GM23338 (cell line): ENCODE results near the gene BTBD16. TPM values are rescaled to one million over a fixed set of nuclear protein-coding genes. Genes with fewer than 3 reads are reported as not detected.

ENCODE experiments used
- ATAC-seq: fragments of 200-7000 bp; cut with Tn5 transposase; 3 replicates; pipeline ENCODE4 v1.9.1; 2020
- DNase-seq: peaks from one replicate; pipeline ENCODE4 v3.0.0-alpha.2; 2015; ENCODE audit warnings: low spot score
- H2AFZ ChIP-seq: fragments of 200-600 bp; sonication (generic); 2 replicates; pipeline ENCODE4 v1.8.0; 2016; ENCODE audit warnings: antibody characterized with exemption, mild to moderate bottlenecking, moderate library complexity
- H3F3A ChIP-seq: fragments of 200-600 bp; sonication (generic); replicated peaks from 2 replicates; pipeline ENCODE4 v1.8.0; 2017; ENCODE audit warnings: antibody characterized with exemption, mixed run types, low read depth
- H3K27ac ChIP-seq: fragments of 200-600 bp; sonication (generic); 2 replicates; pipeline ENCODE4 v1.6.1; 2016; ENCODE audit warnings: low read depth
- H3K27me3 ChIP-seq: fragments of 200-600 bp; sonication (generic); 2 replicates; pipeline ENCODE4 v1.8.0; 2016; ENCODE audit warnings: mild to moderate bottlenecking, mixed run types, moderate library complexity; ENCODE audit not compliant: insufficient read depth
- H3K36me3 ChIP-seq: fragments of 200-600 bp; sonication (generic); 2 replicates; pipeline ENCODE4 v1.8.0; 2016; ENCODE audit warnings: mild to moderate bottlenecking; ENCODE audit not compliant: insufficient read depth
- H3K4me1 ChIP-seq: fragments of 200-600 bp; sonication (generic); 2 replicates; pipeline ENCODE4 v1.8.0; 2016; ENCODE audit warnings: mild to moderate bottlenecking, moderate library complexity; ENCODE audit not compliant: insufficient read depth
- H3K4me2 ChIP-seq: fragments of 200-600 bp; sonication (generic); 2 replicates; pipeline ENCODE4 v1.7.1; 2017; ENCODE audit warnings: mixed run types
- H3K4me3 ChIP-seq: fragments of 200-600 bp; sonication (generic); 2 replicates; pipeline ENCODE4 v1.6.1; 2016; ENCODE audit warnings: mixed run types
- H3K79me2 ChIP-seq: fragments of 200-600 bp; sonication (generic); replicated peaks from 2 replicates; pipeline ENCODE4 v1.8.0; 2017; ENCODE audit warnings: mild to moderate bottlenecking; ENCODE audit not compliant: insufficient read depth
- H3K9me2 ChIP-seq: fragments of 200-600 bp; sonication (generic); 2 replicates; pipeline ENCODE4 v1.8.0; 2017; ENCODE audit not compliant: insufficient read depth
- H4K20me1 ChIP-seq: fragments of 200-600 bp; sonication (generic); replicated peaks from 2 replicates; pipeline ENCODE4 v1.8.0; 2017; ENCODE audit warnings: mild to moderate bottlenecking; ENCODE audit not compliant: insufficient read depth
- H3K27ac Mint-ChIP-seq: 2 replicates; pipeline ENCODE4 v1.8.0; 2020; ENCODE audit warnings: inconsistent platforms, mild to moderate bottlenecking, moderate library complexity, mixed read lengths
- H3K27me3 Mint-ChIP-seq: 3 replicates; pipeline ENCODE4 v1.8.0; 2022; ENCODE audit warnings: low read depth, mild to moderate bottlenecking, moderate library complexity, mixed read lengths, inconsistent platforms; ENCODE audit not compliant: insufficient read depth, poor library complexity
- H3K36me3 Mint-ChIP-seq: 3 replicates; pipeline ENCODE4 v1.8.0; 2021; ENCODE audit warnings: low read depth, mild to moderate bottlenecking, inconsistent platforms, moderate library complexity, mixed read lengths
- H3K4me1 Mint-ChIP-seq: 3 replicates; pipeline ENCODE4 v1.8.0; 2020; ENCODE audit warnings: mild to moderate bottlenecking, inconsistent platforms, mixed read lengths
- H3K4me3 Mint-ChIP-seq: 3 replicates; pipeline ENCODE4 v1.8.0; 2021; ENCODE audit warnings: moderate library complexity, mild to moderate bottlenecking, inconsistent platforms, mixed read lengths
- H3K9me3 Mint-ChIP-seq: 3 replicates; pipeline ENCODE4 v1.8.0; 2020; ENCODE audit warnings: moderate library complexity, mild to moderate bottlenecking, inconsistent platforms, mixed read lengths
- CREB1 ChIP-seq: fragments of 250-450 bp; sonication (Bioruptor Pico); IDR thresholded peaks from 2 replicates; pipeline ENCODE4 v1.5.0; 2020; ENCODE audit warnings: low read depth, mild to moderate bottlenecking, moderate library complexity
- EZH2 ChIP-seq: fragments of 200-600 bp; sonication (generic); IDR thresholded peaks from one replicate; pipeline ENCODE4 v1.8.0; 2017; ENCODE audit warnings: antibody characterized with exemption, mild to moderate bottlenecking, low read depth; ENCODE audit not compliant: unreplicated experiment
- EZH2phosphoT487 ChIP-seq: fragments of 200-600 bp; sonication (generic); IDR thresholded peaks from one replicate; pipeline ENCODE4 v1.8.1; 2018; ENCODE audit warnings: antibody characterized with exemption; ENCODE audit not compliant: unreplicated experiment
- JUNB ChIP-seq: IDR thresholded peaks from one replicate; pipeline ENCODE4 v1.6.1; 2016; ENCODE audit warnings: antibody characterized with exemption; ENCODE audit not compliant: unreplicated experiment
- NANOG ChIP-seq: IDR thresholded peaks from 2 replicates; pipeline ENCODE4 v1.6.1; 2016; ENCODE audit warnings: antibody characterized with exemption, borderline replicate concordance
- POLR2AphosphoS5 ChIP-seq: IDR thresholded peaks from 2 replicates; pipeline ENCODE4 v1.6.1; 2016; ENCODE audit warnings: antibody characterized with exemption, low read depth
- REST ChIP-seq: IDR thresholded peaks from one replicate; pipeline ENCODE4 v1.6.1; 2018; ENCODE audit warnings: antibody characterized with exemption; ENCODE audit not compliant: unreplicated experiment
- STAT1 ChIP-seq: IDR thresholded peaks from one replicate; pipeline ENCODE4 v1.6.1; 2016; ENCODE audit warnings: antibody characterized with exemption; ENCODE audit not compliant: unreplicated experiment
- ZNF114 ChIP-seq: fragments of 250-450 bp; sonication (Bioruptor Pico); IDR thresholded peaks from 2 replicates; pipeline ENCODE4 v1.5.0; 2020; ENCODE audit warnings: mild to moderate bottlenecking, moderate library complexity
- ZNF331 ChIP-seq: fragments of 250-450 bp; sonication (Bioruptor Pico); IDR thresholded peaks from 2 replicates; pipeline ENCODE4 v1.5.0; 2020; ENCODE audit warnings: low read depth, mild to moderate bottlenecking, moderate library complexity
- ZNF462 ChIP-seq: fragments of 250-450 bp; sonication (Bioruptor Pico); IDR thresholded peaks from 2 replicates; pipeline ENCODE4 v1.5.0; 2020; ENCODE audit warnings: mild to moderate bottlenecking, moderate library complexity
- polyA plus RNA-seq: library from polyadenylated mRNA; unstranded; fragments of >200 nt; fragmentation: Nextera tagmentation; extraction: Ambion mirVana; gene quantifications from 2 replicates; pipeline ENCODE4 v1.2.1, GENCODE V29; 2016
- total RNA-seq: library from RNA; depleted of rRNA; stranded (reverse); fragments of >200 nt; shearing (Covaris generic); gene quantifications from 2 replicates; pipeline ENCODE4 v1.2.3, GENCODE V29; 2014
- TF ChIP-seq, protein P1 (sequence below), 2 experiments: fragments of 200-600 bp in 1 of 2; sonication (generic) in 1 of 2; conservative IDR thresholded peaks; 2 replicates each; pipeline versions ENCODE4 v1.5.1 to v1.6.1; 2016 to 2017; ENCODE audit warnings: antibody characterized with exemption in 2 of 2, low read depth in 2 of 2, mild to moderate bottlenecking in 2 of 2, moderate library complexity in 1 of 2
- TF ChIP-seq, protein P2 (sequence below): IDR thresholded peaks from 2 replicates; pipeline ENCODE4 v1.6.1; 2016; ENCODE audit warnings: antibody characterized with exemption

Gene BTBD16
- total and polyA plus RNA-seq, 2 experiments from 2014 or later = not detected

- TF ChIP-seq REST (no peak), STAT1 (no peak)
Observed at GRCh38 chr10:122233857-122234348, 37.2 kb upstream of the BTBD16 start (continued).

DNA sequence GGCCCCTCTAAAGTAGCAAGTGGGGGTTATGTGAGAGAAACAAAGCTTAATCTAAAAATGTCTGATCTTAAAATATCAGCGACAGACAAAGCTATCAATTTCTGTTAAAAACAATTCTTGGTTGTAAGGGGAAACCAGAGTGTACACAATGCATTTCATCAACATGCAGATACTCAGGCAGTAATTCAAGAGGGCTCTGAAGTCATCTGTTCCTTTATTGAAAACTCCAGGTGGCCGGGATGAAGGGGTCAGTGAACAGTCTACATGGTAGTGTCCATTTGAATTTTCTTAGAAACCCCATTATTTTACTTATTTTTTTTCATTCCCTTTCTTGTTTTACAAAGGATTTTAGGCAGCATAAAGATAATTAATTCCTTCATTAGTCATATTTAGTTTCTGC is 36.7 kb upstream of the BTBD16 start:
- Histone ChIP-seq H3K9me2 (no peaks in the 10 kb centered on the region), H3K4me2 (no peak overlapping the region), H3F3A (no peaks in the 10 kb centered on the region), H3K27ac (no peak overlapping the region), H3K36me3 (peaks cover 31% of the 10 kb centered on the region), H3K27me3 (no peaks in the 10 kb centered on the region), H3K4me3 (no peak overlapping the region), H2AFZ (no peak overlapping the region), H4K20me1 (no peaks in the 10 kb centered on the region), H3K4me1 (no peaks in the 10 kb centered on the region), H3K79me2 (no peaks in the 10 kb centered on the region)
- peaks cover 46% of the 10 kb centered on the region for H3K36me3 Mint-ChIP-seq
- no peak for TF ChIP-seq JUNB
- TF ChIP-seq, protein P1, sequence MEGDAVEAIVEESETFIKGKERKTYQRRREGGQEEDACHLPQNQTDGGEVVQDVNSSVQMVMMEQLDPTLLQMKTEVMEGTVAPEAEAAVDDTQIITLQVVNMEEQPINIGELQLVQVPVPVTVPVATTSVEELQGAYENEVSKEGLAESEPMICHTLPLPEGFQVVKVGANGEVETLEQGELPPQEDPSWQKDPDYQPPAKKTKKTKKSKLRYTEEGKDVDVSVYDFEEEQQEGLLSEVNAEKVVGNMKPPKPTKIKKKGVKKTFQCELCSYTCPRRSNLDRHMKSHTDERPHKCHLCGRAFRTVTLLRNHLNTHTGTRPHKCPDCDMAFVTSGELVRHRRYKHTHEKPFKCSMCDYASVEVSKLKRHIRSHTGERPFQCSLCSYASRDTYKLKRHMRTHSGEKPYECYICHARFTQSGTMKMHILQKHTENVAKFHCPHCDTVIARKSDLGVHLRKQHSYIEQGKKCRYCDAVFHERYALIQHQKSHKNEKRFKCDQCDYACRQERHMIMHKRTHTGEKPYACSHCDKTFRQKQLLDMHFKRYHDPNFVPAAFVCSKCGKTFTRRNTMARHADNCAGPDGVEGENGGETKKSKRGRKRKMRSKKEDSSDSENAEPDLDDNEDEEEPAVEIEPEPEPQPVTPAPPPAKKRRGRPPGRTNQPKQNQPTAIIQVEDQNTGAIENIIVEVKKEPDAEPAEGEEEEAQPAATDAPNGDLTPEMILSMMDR (conservative IDR thresholded peaks at IDR 0.05; ENCODE audit: low read depth in 2 of 2) = no peak
- no peak for TF ChIP-seq ZNF462
- no peak for TF ChIP-seq EZH2phosphoT487
- no peak for TF ChIP-seq CREB1 (CRISPR knock-in tag)
- TF ChIP-seq ZNF331 (CRISPR knock-in tag) = no peak
- TF ChIP-seq EZH2 = no peak
- no peak for TF ChIP-seq NANOG
- TF ChIP-seq, protein P2, sequence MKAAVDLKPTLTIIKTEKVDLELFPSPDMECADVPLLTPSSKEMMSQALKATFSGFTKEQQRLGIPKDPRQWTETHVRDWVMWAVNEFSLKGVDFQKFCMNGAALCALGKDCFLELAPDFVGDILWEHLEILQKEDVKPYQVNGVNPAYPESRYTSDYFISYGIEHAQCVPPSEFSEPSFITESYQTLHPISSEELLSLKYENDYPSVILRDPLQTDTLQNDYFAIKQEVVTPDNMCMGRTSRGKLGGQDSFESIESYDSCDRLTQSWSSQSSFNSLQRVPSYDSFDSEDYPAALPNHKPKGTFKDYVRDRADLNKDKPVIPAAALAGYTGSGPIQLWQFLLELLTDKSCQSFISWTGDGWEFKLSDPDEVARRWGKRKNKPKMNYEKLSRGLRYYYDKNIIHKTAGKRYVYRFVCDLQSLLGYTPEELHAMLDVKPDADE = no peak
- TF ChIP-seq ZNF114 = no peak
- no peak for TF ChIP-seq POLR2AphosphoS5
- no peak for TF ChIP-seq STAT1
- ATAC-seq (no peak), DNase-seq (no peak)
- H3K4me3 Mint-ChIP-seq = no peak overlapping the region
- no peak overlapping the region; the same call in 1 of the 2 replicates for H3K27ac Mint-ChIP-seq
- H3K27me3 Mint-ChIP-seq = no peaks in the 10 kb centered on the region
- no peaks in the 10 kb centered on the region for H3K4me1 Mint-ChIP-seq
- no peaks in the 10 kb centered on the region for H3K9me3 Mint-ChIP-seq
